NCI-H1105 treated with DMSO at 0.1 percent for 48 hours (cell line): ENCODE data around the gene LHPP.

ENCODE experiments used
- DNase-seq: peaks from one replicate; lab custom pipeline; 2025; lab: John Stamatoyannopoulos, UW

The LHPP gene

DNA sequence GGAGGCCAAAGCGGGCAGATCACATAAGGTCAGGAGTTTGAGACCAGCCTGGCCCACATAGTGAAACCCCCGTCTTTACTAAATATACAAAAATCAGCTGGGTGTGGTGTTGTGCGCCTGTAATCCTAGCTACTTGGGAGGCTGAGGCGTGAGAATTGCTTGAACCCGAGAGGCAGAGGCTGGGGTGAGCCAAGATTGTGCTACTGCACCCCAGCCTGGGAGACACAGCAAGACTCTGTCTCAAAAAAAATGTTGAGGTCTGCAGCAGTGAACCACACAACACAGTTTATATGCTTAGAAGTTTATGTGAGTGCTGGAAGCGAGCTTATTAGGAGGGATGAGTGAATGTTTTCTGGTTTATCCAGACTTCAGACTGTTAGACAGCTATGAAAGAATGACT, 10.4 kb downstream of the LHPP start:
- no peak for DNase-seq

DNA sequence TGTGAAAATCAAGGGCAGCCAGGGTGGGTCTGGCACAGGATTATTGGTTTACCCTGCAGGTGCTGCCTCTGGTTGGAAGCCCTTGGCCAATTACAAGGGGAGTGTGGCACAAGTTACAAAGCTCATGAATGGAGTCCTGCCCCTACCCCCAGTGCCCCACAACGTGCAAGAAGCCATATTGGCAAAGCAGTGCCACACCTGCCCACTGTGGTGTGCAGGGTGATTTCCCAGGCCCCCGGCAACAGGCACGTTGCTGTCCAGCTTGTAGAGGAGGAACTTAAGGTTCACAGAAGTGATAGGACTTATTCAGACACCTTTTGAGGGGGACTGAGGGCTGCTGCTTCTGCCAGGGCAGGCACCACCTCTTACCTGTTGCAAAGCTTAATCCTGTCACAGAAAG, 11.4 kb downstream of the LHPP start:
- no peak for DNase-seq

DNA sequence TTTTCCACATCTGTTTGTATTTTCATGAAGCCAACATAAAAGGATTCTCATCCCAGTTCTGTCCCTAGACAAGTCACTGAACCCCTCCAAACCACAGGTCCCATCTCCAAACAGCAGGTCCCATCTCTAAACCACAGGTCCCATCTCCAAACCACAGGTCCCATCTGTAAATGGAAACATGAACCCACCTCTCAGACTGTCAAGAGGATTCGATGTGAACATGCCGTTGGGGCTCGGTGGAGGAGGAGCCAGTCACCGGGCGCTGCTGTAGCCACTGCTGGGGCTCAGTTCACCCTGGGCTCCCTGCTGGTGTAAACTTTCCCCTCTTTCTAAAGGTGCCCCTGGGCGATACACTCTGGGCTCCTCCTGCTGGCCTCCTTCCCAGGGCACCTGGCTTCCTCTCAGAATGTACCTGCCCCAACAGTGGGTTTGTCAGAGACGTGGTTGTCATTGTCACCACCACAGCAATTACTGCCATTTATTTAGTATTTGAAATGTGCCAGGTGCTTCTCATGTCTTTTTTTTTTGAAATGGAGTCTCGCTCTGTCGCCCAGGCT, 13.0 kb downstream of the LHPP start:
- DNase-seq: no peak

DNA sequence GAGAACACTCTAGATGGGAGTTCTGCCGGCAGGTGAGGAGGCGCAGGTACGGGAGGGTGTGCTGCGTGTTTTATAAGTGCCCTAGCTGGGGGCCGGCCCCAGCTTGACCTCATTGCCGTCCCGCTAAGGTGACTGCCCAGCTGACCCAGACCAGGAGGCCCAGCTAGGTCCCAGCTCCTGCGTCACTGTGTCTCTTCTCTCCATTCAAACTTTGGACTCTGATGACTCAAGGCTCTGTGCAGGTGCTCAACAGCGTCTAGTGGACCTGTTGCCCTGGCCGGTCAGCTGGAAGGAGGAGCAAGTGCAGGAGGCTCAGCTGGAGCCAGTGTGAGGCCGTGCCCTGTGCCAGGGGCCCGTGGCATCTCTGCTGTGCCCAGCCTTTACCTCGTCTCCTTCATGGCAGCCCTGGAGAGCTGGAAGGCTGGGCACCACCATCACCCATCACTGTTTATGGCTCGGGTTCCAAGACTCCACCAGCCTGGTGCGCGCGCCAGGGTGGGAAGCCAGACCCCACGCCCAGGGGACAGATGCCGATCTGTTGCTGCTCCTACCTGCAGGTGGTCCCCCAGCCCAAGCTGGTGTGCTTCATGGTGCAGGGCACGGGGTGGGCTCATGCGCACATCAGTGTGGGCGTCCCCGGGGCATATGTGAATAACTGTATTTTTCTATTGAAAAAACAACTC, 14.6 kb downstream of the LHPP start:
- no peak for DNase-seq

DNA sequence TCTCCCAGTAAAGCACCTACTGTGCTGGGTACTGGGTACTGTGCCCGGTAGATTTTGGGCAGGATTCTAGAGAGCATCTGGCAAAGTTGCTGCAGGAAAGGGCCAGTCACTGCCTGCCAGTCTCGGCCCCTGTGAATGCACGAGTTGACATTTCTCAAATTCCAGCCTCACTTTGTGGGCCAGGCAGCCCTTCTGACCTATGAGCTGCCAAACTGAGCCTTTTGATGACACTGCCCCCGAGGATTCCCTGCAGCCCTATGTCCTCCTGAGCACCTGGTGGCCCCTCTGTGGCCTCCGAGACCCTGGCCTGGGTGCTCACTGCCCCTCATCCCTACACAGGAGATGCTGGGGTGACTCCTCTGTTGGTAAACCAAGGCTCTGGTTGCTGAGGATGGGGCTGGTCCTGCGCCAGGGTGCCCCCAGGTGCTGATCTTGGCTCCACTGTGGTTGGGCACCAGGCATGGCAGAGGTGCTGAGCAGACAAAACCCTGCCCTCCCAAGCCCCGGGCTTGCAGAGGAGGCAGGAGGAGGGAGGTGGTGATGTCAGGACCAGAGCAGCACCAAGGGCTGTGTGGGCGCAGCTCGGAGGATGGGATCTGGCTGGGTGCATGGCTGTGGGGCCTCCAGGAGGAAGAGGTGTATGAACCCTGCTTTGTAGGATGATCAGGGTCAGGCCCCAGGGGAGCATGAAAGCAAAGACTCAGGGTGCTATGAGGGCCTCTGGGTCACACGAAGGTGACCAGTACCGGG, 16.2 kb downstream of the LHPP start:
- DNase-seq: no peak

DNA sequence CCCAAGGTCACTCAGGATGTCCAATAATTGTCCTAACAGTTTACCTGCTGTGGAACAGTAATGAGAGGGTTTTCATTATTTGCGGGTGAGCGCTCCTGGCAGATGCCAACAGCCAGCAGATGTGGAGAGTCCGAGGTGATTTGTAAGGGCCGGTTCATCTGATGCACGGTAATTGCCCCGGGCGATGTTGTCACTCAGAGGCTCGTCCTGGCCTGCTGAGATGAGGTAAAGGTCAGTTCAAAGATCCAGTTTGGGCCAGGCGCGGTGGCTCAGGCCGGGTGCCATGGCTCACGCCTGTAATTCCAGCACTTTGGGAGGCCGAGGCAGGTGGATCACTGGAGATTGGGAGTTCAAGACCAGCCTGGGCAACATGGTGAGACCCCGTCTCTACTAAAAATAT, 16.9 kb downstream of the LHPP start:
- no peak for DNase-seq

DNA sequence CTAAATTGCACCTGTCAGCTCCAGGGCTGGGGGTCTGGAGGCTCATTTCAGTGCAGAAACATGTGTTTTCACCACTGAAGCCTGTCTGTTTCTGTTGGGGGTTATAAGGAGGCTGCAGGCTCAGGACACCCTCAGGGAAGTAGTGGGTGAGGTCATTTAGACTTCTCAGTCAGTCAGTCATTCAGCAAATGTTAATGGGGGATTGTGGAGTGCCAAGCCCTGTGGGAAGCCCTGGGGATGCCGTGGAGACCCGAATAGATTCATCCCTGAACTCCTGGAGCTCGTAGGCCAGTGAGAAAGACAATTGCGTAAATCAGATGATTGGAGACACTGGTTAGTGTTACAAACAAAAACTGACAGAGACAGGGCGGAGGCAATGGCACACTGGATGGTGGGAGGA, 19.2 kb downstream of the LHPP start:
- DNase-seq: no peak

DNA sequence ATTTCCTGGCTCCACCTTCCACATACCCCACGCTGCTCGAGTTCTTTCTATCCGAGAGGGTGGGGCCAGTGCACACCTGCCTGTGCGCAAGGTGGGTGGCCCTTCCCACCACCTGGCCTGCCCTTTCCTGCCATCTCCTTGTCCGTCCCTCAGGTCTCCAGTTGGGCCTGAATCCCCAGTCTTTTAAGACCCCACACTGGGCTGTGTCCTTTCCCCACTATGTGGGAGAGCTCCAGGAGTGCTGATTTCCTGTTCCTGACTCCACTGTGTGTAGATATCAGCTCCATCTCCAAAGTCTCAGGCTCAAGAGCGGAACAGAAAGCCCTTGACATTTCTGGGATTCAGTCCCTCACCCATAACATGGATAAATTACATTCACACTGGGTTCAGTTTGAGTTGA, 20.1 kb downstream of the LHPP start:
- no peak for DNase-seq

DNA sequence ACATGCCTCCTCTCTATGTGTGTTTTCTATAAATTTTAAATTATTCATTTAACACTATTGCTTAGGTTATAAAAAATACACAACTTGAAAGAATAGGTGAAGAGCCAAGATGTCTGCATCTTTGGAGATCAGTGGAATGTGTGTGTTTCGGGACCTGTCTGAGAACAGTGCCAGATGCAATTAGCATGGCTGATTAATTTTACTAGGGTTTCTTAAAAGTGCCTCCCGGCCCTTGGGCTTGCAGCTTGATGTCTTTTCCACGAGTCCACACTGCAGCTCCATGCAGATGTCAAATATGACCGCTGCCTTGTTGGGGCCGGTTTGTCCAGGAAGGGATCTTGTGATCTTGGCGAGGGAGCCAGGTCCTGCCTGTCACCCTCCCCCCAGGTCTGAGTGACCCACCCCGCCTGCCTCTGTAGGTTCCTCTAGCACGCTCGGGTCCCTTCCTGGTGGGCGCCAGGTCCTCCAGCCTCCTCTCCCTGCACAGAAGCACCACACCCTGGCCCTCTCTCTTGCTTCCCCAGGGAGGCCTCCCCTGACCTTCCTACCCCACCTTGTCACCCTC, 20.7 kb downstream of the LHPP start:
- DNase-seq: no peak

DNA sequence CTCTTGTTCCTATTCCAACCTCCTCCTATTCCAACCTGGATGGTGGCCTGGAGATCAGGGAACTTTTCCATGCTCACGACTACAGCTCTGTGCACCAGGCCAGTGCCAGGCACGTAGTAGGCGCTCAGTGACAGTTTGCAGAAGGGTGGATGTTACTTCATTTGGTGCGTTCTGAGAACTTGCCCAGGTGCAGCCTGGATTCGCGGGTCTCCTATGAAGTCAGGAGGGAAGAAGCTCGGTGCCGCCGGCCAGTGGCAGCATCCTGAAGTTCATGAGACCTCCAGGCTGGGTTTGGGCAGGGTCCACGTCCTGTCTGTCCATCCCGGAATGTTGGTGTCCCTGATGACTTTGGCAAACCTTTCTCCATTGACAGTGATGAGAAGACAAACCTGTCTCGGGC, 21.3 kb downstream of the LHPP start:
- DNase-seq: no peak

DNA sequence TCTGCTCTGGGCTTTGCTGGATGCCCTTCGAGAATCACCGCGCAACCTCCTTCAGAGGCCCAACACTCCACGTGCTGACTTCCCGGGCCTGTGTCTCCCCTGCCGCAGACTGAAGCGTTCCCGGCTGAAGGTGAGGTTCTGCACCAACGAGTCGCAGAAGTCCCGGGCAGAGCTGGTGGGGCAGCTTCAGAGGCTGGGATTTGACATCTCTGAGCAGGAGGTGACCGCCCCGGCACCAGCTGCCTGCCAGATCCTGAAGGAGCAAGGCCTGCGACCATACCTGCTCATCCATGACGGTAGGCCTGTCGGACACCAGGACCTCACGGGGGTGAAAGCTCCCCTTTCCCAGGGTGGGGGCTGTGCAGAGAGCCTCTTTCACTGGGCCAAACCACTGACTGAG, 22.4 kb downstream of the LHPP start:
- DNase-seq: no peak

DNA sequence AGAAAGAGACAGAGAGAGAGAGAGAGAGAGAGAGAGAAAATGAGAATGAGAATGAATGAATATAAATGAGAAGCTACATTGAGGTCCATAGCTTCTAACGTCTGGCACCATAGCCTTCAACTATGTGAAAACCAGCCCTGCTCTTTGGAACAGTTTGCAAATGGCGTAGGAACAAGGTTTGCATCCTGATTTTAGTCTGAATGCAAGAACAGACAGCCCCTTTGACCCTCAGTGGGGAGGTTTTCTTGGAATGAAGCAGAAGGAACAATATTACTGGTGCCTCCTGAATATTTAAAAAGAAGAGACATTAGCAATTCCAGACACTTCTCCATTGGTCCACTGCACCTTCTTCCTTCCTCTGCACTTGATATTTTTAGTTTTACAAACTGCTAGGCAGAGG, 23.0 kb downstream of the LHPP start:
- DNase-seq: no peak

DNA sequence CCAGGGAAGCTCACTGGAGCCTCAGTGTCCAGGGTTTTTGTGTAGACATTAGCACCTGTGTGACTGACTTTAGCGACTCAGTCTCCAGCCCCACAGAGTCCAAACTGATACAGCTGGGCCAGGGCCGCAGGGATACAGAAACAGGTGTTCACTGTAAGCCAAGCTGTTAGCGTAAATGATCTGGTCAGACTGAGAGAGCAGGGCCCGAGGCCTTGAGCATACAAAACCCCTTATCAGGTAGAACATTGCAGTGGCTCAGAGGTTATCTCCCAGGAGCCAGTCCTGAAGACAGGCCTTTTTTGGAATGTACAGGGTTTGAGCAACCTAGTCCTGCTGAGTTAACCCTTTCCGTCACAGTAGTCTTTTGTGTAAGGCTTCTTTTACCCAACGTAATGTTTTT, 25.0 kb downstream of the LHPP start:
- DNase-seq: no peak

DNA sequence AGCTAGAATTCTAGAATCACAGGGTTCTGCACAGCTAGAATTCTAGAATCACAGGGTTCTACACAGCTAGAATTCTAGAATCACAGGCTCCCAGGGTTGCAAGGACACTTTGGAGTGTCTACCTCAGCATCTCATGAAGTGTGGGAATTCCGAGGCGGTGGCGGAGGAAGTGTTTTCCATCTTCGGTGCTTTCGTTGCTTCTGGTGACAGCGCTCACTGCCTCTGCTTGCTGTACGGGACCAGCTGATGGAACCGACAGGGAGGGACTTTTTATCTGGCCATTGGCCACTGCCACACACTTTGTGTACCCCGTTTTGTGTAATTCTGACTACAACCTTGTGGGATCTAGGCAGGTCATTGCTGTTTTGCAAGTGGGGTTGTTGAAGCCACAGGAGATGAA, 29.5 kb downstream of the LHPP start:
- no peak for DNase-seq

DNA sequence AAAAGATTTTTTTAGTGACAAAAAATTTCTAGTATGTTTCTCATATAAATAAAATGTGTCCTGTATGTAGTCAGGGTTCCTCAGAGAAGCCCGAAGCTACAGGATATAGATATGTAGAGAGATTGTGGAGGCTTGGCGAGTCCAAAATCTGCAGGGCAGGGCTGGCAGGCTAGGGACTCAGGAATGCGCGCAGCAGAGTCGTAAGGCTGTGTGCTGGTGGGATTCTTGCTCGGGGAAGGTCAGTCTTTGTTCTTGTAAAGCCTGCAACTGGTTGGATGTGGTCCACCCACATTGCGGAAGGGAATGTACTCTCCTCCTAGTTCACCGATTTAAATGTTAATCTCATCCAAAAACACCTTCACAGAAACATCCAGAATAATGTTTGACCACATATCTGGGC, 30.6 kb downstream of the LHPP start:
- no peak for DNase-seq

DNA sequence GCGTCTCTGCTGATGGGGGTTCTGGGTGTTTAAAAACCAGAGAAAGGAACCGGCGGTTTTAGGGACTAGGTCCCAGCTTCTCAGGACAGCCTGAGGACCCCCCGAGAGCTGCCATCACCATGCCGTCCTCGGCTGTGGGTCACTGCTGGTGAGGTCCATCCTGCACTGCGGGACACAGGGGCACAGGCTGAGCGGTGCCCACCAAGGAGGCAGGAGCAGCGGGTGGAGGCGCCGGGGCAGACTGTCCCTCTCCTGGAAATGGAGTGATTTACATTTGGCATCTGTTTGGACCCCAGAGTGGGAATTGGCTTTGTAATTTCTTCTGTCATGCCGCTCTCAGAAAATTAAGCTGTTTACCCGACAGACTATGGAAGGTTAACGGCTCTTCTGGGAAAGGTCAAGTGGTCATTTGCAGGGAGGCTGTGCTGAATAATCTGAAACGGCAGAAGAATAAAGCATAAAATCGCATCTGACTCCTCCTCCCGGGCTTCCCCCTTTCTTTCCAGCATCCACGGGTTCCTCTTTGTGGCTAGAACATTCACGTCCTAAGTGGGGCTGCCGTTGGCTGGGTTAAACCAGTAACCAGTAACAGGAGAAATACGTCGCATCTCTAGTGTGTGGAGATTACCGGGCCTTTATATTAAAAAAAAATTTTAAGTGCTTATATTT, 31.7 kb downstream of the LHPP start:
- peak; percentile 7 for DNase-seq

DNA sequence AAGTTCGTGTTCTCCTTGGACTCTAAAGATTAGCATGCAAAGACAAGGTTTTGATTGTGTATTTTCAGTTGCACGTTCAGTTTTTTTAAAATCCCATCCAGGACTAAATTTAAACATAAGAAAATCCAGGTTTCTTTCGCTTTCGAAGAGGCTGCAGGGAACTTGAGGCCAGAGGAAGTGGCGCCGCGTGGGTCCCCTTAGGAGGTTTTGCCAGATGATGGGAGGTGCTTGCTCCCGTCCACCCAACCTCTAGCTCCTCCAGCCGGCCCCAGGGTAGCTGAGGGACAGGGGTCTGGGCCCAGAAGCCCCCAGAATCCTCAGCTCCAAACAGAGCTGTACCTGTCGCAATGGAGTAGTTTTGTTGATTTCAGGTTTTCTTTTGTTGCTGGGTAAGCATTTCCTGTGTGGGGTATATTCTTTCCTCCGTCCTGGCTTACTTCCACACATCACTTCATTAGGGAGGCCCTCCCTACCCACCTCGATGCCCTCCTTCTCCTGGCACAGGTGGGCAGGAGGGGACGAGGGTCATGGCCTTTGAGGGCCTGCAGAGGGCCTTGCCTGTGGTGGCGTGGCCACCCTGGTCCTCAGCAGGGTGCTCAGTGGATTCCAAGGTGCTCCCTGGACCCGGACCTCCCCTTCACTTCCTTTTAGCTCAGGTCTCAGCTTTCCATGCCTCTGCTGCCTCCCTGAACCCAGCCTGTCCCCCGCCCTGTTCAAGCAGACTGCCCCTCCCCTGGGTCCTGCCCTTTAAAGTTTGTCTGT, 32.6 kb downstream of the LHPP start:
- no peak for DNase-seq

DNA sequence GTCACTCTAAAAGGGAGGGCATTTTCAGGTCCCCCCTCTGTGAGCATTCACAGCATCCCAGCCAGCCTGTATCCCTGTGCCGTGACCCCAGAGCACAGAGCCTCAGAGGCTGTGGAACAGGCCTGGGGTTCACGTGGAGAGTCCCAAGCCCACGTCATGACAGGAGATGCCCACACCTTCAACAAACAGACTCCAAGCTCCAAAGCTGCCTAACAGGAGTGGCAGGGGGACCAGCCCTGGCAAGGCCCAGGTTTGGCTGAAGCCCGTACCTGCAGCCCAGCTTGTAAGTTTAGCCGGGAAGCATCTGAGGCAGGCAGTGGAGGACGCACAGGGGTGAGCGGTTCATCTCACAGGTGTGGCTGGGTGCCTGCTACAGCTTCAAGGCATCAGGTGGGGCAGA, 33.5 kb downstream of the LHPP start:
- no peak for DNase-seq

DNA sequence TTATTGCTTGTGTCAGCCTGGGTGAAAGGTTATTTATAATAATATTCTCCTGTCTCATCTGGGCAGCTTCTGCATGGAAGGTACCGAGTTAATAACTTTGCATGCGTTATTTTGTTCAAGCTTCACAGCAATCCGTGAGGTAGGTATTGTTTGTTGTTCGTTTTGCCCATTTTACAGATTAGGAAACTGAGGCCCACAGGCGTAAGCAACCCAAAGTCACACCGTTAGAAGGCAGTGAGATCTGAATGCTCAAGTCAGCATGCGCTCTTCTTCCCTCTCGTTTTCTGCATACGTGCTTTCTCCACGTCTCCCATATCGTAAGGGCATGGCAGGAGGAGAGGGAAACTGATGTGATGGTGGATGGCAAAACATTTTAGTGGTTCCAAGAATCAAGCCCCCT, 34.1 kb downstream of the LHPP start:
- DNase-seq: no peak

DNA sequence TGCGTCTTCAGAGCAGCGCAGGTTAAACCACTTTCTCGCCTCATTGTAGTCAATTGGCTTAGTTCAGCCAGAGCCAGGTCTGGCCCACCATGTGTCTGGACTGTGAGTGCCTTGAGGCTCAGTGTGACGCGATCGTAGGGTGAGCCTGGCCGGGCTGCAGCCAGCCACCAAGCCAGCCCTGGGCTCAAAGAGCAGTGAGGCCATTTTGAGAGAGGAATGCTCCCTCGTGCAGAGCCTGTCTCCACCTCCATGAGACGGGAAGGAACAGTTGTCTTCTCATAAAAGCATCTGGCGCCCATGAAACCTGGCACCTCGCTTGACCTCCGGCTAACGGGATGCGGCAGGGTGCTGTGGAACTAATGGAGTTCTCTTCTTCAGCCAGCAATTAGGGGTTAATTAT, 34.5 kb downstream of the LHPP start:
- DNase-seq: no peak

DNA sequence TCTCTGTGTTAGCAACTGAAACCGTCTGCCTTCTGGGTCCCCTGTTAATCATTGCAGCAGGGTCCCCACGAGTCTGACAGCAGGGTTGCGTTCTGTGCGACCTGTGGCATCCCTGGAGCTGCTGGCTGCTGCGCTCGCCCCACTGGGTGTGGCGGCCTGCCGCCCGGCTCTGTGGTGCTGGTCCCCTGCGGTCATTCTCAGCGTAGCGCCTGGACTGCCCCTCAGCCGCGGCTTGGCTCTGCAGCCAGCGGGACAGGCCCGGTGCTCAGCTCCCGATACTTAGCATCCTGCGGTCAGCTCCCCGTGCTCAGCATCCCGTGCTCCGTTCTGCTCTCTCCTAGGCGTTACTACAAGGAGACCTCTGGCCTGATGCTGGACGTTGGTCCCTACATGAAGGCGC, 35.0 kb downstream of the LHPP start:
- no peak for DNase-seq
